ENCODE results near the gene ESD.
"Not testable (repeated sequence)": the region's sequence is repeated elsewhere in the genome, so short reads cannot be mapped to it uniquely, and the experiment has no call there.

ESD gene

GRCh38 chr13:46783504-46783903 lies 13.5 kb downstream of the ESD start:
- DNase-seq (ENCODE audit: low spot score): no peak

GRCh38 chr13:46782691-46783090 lies 14.3 kb downstream of the ESD start:
- DNase-seq (ENCODE audit: low spot score): no peak

GRCh38 chr13:46782066-46782465 lies 14.9 kb downstream of the ESD start:
- DNase-seq (ENCODE audit: low spot score): no peak

GRCh38 chr13:46778890-46779289 lies 18.1 kb downstream of the ESD start:
- no peak for DNase-seq (ENCODE audit: low spot score)

- DNase-seq (ENCODE audit: low spot score): no peak
Observed at GRCh38 chr13:46778095-46778494, 18.9 kb downstream of the ESD start.

GRCh38 chr13:46775385-46776107 lies 21.4 kb downstream of the ESD start:
- no peak for DNase-seq (ENCODE audit: low spot score)

- DNase-seq (ENCODE audit: low spot score): no peak
Observed at GRCh38 chr13:46773541-46773940, 23.4 kb downstream of the ESD start.

- DNase-seq (ENCODE audit: low spot score): no peak
Observed at GRCh38 chr13:46771693-46772092, 25.3 kb downstream of the ESD start.

GRCh38 chr13:46769925-46770324 lies 27.0 kb downstream of the ESD start:
- not testable (repeated sequence) for DNase-seq (ENCODE audit: low spot score)

- DNase-seq (ENCODE audit: low spot score): no peak
Observed at GRCh38 chr13:46761866-46762265, 35.1 kb downstream of the ESD start.

- no peak for DNase-seq (ENCODE audit: low spot score)
Observed at GRCh38 chr13:46761174-46761573, 35.8 kb downstream of the ESD start.

GRCh38 chr13:46759846-46760245 lies 37.1 kb downstream of the ESD start:
- no peak for DNase-seq (ENCODE audit: low spot score)

- no peak for DNase-seq (ENCODE audit: low spot score)
Observed at GRCh38 chr13:46757640-46758039, 39.3 kb downstream of the ESD start.

GRCh38 chr13:46756977-46757376 lies 40.0 kb downstream of the ESD start:
- no peak for DNase-seq (ENCODE audit: low spot score)

- DNase-seq (ENCODE audit: low spot score): not testable (repeated sequence)
Observed at GRCh38 chr13:46755508-46755907, 41.5 kb downstream of the ESD start.

- no peak for DNase-seq (ENCODE audit: low spot score)
Observed at GRCh38 chr13:46754812-46755211, 42.1 kb downstream of the ESD start.

- DNase-seq (ENCODE audit: low spot score): no peak
Observed at GRCh38 chr13:46753917-46754316, 43.0 kb downstream of the ESD start.

GRCh38 chr13:46753137-46753536 lies 43.8 kb downstream of the ESD start:
- DNase-seq (ENCODE audit: low spot score): no peak

GRCh38 chr13:46751811-46752635 lies 44.9 kb downstream of the ESD start:
- DNase-seq (ENCODE audit: low spot score): no peak

GRCh38 chr13:46749951-46750350 lies 47.0 kb downstream of the ESD start:
- no peak for DNase-seq (ENCODE audit: low spot score)

GRCh38 chr13:46748300-46748699 lies 48.7 kb downstream of the ESD start:
- DNase-seq (ENCODE audit: low spot score): no peak

GRCh38 chr13:46747031-46747820 lies 49.7 kb downstream of the ESD start:
- DNase-seq (ENCODE audit: low spot score): no peak

- no peak for DNase-seq (ENCODE audit: low spot score)
Observed at GRCh38 chr13:46745706-46746105, 51.3 kb downstream of the ESD start.
